ENCODE results near the gene XPR1. TPM values are rescaled to one million over a fixed set of nuclear protein-coding genes. Genes with fewer than 3 reads are reported as not detected.
"Not testable (repeated sequence)": the region's sequence is repeated elsewhere in the genome, so short reads cannot be mapped to it uniquely, and the experiment has no call there.

The XPR1 gene
- total RNA-seq, 1 donor from 2014 or later = 66.2 TPM

- DNase-seq (ENCODE audit: low spot score) = no peak
Observed at GRCh38 chr1:180722586-180722985, 90.8 kb downstream of the XPR1 start.

DNA sequence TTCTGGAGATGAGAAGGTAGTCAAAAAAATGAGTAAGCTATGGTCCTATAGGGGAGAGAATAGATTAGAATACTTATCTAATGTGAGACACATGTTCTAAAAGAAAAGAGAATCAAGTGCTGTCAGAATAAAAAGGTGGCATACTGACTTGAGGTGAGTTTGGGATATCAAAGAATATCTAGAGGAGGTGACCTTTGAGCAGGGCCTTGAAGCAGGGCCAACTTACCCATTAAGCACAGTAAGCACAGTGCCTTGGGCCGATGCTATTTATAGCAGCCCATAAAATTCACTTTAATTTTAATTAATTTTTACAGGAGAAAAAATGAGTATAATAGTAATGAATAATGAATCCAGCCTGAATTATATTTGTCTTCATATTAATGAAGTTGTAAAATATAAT lies 92.2 kb downstream of the XPR1 start:
- DNase-seq (ENCODE audit: low spot score) = no peak

GRCh38 chr1:180726024-180726423 lies 94.2 kb downstream of the XPR1 start:
- DNase-seq (ENCODE audit: low spot score) = not testable (repeated sequence)

GRCh38 chr1:180727751-180728150 lies 95.9 kb downstream of the XPR1 start:
- not testable (repeated sequence) for DNase-seq (ENCODE audit: low spot score)

DNA sequence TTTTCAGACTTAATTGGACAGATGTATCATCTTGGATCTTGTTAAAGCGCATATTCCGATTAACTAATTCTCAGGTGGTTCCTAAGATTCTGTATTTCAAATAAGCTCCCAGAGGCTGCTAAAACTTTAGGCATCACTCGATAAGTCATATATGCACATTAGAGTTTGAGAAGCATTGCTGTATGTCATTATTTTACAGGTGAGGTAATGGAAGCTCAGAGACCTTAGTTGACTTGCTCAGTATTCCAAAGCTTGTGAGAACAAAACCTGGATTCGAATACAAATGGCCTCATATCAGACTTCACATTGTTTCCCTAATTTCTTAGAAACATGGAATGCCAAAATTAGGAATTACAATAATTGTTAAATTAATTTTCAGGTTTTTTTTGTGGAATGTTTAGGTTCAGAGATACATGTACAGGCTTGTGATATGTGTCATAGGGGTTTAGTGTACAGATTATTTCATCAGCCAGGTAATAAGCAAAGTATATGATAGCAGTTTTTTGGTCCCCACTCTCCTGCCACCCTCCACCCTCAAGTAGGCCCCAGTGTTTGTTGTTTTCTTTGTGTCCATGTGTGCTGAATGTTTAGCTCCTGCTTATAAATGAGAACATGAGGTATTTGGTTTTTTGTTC lies 96.8 kb downstream of the XPR1 start:
- DNase-seq (ENCODE audit: low spot score) = no peak

DNA sequence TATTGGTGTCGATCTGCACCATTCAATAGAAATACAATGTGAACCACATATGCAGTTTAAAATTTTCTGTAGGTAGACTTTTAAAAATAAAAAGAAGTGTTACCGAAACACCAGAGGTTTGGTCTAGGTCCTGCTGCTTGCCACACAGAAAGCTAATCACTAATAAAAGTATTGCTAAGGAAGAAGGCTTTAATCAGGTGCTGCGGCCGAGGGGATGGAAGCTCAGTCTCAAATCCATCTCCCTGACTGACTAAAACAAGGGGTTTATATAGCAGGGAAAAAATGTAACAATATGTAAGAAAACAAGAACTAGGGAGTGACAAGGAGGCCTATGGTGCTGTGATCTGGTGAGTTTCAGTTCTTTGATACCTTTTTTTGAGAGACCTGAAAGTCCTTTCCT lies 99.3 kb downstream of the XPR1 start:
- DNase-seq (ENCODE audit: low spot score) = no peak

DNA sequence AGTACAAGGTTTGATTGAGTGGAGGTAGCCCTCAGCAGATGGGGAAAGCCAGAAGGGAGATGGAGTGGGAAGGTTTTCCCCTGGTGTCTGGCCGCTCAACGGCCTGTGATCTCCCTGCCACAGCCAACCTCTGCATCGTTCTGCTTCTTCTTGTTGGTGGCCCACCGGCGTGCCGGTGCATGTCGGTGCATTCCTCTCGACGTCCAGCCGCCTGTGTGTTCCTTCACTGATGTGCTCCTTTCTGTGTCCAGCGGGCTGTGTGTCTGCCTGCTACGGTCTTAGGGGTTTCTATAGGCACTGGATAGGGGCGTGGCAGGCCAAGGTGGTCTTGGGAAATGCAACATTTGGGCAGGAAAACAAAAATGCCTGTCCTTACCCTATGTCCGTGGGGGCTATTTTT lies 101.0 kb downstream of the XPR1 start:
- no peak for DNase-seq (ENCODE audit: low spot score)

GRCh38 chr1:180734366-180734765 lies 102.5 kb downstream of the XPR1 start:
- DNase-seq (ENCODE audit: low spot score) = no peak

DNA sequence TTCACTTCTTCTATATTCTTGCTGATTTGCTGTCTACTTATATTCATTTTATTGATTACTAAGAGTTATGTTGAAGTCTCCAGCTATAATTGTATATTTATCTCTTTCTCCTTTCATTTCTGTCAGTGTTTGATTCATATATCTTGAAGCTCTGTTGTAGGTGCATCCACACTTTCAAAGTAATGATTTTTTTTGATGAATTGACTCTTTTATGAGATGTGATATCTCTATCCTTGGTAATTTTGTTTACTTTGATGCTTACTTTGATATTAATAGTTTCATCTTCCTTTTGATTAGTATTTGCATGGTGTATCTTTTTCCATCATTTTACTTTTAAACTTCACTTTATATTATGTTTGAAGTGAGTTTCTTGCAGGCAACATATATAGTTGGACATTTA lies 110.8 kb downstream of the XPR1 start:
- DNase-seq (ENCODE audit: low spot score) = no peak

GRCh38 chr1:180743868-180744267 lies 112.0 kb downstream of the XPR1 start:
- no peak for DNase-seq (ENCODE audit: low spot score)

GRCh38 chr1:180745098-180745497 lies 113.3 kb downstream of the XPR1 start:
- no peak for DNase-seq (ENCODE audit: low spot score)

DNA sequence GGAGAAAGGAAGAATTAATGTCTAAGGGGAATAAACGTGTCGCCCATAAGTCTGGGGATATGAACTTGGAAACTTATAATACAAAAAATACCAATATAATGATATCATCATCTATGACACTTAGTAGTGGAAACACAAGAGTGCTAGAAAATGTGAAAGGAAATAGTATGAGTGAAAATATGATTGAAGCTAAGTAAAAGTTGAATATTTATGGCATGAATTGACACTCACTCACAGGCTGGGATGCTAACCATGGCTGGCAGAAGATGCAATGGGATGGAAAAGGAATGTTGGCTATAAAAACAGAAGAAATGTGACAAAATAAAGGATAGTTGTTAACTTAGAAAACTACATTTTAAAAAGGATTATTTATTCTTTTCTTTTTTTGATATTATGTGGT lies 120.1 kb downstream of the XPR1 start:
- no peak for DNase-seq (ENCODE audit: low spot score)

DNA sequence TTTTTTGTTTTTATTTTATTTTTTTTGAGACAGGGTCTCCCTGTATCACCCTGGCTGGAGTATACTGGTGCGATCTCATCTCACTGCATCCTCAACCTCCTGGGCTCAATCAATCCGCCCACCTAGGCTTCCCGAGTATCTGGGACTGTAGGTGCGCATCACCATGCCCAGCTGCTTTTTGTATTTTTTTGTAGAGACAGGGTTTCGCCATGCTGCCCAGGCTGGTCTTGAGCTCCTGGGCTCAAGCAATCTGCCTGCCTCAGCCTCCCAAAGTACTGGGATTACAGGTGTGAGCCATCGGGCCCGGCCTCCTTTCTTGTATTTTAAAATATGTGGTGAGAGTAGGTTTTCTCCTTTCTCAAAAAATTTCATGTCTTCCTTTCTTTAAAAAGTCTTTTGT lies 122.6 kb downstream of the XPR1 start:
- DNase-seq (ENCODE audit: low spot score) = no peak

DNA sequence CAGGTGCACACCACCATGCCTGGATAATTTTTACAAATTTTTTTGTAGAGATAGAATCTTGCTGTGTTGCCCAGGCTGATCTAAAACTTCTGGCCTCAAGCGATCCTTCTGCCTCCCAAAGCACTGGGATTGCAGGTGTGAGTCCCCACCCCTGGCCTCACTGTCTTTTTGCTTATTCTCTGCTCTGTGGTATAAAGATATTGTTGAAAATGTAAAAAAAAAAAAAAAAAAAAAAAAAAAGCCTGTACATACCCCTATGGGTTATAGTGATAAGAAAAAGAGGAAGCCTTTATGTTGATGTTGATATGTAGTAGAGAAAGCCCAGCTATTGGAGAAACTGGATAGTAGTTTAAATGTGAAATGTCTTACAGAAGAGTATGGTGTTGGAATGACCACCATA lies 125.8 kb downstream of the XPR1 start:
- DNase-seq (ENCODE audit: low spot score) = no peak

DNA sequence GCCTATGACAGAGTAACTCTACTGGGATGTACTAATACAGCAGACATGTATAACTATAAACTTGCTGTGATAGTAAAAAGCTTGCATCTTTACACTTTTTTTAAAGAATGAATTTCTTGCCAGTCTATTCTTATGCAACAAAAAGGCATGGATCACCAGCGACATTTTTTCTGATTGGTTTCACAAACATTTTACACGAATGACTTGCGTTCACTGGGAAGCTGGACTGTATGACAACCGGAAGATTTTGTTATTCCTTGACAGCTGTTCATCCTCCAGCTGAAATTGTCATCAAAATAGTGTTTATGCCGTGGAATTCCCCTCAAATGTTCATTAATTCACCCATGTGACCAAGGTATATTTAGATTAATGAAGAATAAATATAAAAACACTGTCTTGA lies 131.0 kb downstream of the XPR1 start:
- no peak for DNase-seq (ENCODE audit: low spot score)

DNA sequence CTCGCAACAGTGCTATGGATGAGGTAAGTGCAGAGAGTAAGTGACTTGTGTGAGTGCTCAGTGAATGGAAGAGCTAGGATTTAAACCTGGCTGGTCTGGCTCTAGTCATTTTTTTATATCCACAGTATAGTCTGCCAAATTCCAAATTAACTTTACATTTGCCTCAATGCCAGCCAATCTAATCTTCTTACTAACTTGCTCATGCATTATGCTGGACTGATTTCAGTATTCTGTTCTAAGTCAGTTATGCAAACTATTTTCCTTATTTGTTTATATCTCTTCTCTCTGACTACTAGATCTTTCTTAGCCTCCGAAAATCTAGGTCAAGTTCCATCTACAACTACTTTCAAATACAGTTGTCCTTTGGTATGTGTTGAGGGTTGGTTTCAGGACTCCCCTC lies 133.3 kb downstream of the XPR1 start:
- DNase-seq (ENCODE audit: low spot score) = no peak

GRCh38 chr1:180769889-180770288 lies 138.1 kb downstream of the XPR1 start:
- no peak for DNase-seq (ENCODE audit: low spot score)

DNA sequence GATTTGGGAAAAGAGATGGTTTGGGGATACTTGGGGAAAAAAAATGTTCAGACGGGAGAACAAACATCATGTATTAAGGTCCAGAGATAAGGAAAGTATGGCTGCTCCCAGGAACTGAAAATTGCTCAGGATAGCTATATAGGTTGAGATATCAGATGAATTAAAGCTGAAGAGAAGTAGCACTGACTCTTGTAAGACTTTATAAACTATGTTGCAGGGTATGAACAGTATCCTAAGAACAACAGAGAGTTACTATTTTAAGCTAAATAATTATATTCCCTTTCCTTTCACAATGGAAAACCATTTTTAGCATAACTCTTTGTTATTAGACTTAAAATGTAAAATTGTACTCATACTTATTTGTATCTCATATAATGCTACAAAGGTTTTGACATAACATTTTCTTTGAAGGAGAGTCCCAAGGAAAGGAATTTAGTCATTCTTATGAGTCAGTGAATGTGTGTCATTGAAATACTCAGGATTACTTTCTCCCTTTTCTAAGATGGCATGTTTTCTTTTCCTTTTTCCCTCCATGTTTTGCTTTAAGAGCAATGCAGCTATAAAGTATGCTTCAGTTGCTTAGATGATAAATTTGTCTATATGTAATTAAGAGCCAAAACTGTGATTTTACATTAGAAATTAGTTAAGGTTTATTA lies 141.5 kb downstream of the XPR1 start:
- DNase-seq (ENCODE audit: low spot score) = no peak

GRCh38 chr1:180775801-180776200 lies 144.0 kb downstream of the XPR1 start:
- DNase-seq (ENCODE audit: low spot score) = no peak

DNA sequence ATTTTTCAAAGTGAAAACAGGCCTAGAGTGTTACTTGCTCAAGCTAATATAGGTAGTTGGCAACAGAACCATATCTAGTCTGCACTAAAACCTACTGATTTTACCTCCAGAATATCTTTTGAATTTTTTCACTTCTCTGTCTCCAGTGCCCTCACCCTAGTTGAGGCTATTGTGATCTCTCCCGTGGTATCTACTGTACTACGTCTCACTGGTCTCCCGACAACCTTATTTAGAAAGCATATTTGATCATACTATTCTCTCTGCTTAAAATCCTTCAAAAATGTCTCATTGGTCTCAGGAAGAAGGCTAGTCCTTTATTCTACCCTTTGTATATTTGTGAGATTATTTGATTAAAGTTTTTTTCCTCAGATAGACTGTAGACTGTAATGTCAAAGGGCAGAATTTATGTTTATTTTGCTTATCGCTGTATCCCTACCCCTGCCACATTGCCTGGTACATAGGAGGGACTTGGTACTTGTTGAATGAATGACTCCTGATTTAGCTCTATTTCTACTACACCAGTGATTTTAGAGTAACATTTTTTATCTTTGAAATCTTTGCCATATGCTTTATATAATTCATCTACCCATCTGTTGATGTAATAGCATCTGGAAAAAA lies 145.4 kb downstream of the XPR1 start:
- no peak for DNase-seq (ENCODE audit: low spot score)

DNA sequence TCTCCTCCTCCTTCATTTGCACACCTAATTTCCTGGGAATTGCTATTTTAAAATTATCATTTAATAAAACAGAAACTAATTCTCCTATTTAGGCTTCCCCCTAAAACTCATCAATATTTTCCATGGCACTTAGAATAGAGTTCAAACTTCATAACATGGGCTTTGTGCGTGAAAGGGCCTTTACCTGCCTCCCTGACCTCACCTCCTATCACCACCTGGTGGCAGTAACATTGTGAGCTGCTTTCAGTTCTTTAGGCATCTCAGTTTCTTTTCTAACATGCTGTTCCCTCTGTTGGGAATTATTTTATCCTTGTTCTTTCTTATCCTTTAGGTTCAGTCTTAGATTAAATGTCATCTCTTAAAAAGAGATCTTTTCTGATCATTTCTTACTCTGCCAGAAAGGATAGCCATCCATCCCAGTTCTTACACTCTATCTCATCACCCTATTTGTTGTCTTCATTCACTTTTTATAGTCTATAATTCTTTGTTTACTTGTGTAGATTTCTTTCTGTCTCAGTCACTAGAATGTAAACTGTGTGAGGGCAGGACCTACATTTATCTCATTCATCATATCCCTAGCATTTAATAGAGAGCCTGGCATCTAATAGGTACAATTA lies 147.1 kb downstream of the XPR1 start:
- no peak for DNase-seq (ENCODE audit: low spot score)

DNA sequence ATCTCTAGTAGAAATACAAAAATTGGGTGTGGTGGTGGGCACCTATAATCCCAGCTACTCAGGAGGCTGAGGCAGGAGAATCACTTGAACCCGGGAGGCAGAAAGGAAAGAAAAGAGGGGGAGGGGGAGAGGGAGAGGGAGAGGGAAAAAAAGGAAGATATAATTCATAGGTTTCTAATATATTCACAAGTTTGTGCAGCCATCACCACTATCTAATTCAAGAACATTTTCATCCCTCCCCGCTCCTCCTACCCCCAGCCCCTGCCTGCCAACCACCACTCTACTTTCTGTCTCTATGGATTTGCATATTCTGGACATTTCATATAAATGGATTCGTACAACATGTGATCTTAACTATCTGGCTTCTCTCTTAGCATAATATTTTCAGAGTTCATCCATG lies 147.8 kb downstream of the XPR1 start:
- DNase-seq (ENCODE audit: low spot score) = no peak

DNA sequence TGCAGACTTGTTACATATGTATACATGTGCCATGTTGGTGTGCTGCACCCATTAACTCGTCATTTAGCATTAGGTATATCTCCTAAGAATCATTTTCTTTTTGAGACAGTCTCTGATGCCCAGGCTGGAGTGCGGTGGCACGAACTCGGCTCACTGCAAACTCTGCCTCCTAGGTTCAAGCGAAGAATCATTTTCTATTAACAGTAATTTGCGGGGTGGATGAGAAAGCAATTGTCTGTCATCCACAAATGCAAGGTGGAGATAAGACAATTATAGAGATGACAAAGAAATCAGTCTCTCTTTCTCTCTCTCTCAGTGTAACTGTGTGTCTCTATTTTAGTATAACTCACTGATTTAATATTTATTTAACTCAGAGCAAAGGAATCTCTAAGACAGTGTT lies 149.9 kb downstream of the XPR1 start:
- DNase-seq (ENCODE audit: low spot score) = no peak

Measured in ureter (tissue), 1 donor.